NOMO-1 (cell line): ENCODE data around the gene DMRTC1.
"Not testable (repeated sequence)": the region's sequence is repeated elsewhere in the genome, so short reads cannot be mapped to it uniquely, and the experiment has no call there.

Experiments used
- DNase-seq, 2 experiments: peaks; one replicate each; lab custom pipeline; 2025; ENCODE audit not compliant: unreplicated experiment in 2 of 2; lab: John Stamatoyannopoulos, UW

Gene DMRTC1, protein sequence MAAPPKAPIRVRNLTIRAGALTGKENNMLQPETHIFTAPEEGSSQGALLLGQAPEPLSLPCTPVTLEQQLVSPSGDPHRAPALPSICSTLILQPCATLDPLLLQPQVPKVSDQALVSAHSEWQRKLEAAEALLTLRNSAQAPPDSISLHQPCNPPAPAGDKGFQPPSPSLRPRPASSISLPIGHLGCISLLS

DNA sequence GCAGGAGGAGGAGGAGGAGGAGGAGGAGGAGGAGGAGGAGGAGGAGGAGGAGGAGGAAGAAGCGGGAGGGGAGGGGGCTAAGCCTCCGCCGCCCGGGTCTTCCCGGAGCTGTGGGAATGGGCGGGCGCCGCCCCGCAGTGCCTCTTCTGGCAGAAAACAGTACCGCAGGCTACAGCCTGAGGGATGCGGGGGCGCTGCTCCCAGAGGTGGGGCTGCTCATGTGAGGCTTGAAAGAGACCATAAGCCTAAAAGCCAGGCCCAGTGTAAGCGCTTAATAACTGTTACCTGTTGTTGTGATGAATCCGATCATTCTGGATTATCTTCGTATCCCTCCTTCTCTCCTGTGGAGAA lies at the start of gene DMRTC1:
DMRTC1 (minus strand) TSS at position 19 of the 351 bp plus-strand sequence. CDS start 68,143 bp downstream, outside the sequence.
- DNase-seq = not testable (repeated sequence)

DNA sequence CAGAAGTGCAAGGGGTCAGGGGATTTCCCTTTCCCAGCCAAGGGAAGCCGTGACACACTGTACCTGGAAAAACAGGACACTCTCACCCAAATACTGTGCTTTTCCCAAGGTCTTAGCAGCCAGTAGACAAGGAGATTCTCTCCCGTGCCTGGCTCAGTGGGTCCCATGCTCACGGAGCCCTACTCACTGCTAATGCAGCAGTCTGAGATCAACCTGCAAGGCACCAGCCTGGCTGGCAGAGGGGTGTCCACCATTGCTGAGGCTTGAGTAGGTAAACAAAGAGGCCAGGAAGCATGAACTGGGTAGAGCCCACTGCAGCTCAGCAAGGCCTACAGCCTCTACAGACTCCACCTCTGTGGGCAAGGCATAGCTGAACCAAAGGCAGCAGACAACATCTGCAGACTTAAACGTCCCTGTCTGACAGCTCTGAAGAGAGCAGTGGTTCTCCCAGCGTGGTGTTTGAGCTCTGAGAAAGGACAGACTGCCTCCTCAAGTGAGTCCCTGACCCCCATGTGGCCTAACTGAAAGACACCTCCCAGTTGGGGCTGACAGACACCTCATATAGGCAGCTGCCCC lies 37.3 kb upstream of the DMRTC1 start:
- DNase-seq = not testable (repeated sequence)

DNA sequence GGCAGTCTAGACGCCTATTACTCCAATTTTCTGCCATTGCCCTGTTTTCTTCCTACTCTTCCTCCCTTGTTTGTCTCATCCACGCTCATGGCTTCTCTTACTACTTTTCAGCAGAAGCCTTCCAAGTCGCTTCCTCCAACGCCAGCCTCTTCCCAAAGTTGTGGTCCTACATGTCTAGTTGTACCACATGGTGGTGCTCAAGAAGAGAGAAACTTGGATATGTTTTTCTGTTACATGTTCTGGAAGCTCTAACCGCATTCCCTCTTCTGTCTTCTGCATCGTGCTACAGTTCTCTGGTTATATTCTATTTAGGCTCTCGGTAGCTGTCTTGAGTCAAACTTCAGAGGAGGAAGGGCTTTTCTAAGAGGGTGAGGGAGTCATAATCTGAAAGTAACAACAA lies 31.2 kb upstream of the DMRTC1 start:
- not testable (repeated sequence) for DNase-seq

DNA sequence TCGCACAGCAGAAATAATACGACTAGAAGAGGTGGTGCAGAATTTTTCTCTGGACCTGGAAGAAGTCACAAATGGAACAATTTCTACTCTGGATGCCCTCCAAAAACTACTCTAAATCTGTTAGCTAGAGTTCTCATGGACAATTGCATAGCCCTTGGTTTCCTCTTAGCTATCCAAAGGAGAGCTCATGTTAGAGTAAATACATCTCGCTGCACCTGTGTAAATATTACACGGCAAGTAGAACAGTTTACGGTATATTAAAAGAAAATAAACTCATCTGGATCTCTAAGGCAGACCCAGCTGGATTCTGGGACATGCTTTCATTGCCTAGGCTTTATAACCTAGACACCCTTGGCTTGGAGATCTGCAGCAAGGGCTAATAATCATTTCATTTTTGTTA lies 28.2 kb upstream of the DMRTC1 start:
- DNase-seq = not testable (repeated sequence)

DNA sequence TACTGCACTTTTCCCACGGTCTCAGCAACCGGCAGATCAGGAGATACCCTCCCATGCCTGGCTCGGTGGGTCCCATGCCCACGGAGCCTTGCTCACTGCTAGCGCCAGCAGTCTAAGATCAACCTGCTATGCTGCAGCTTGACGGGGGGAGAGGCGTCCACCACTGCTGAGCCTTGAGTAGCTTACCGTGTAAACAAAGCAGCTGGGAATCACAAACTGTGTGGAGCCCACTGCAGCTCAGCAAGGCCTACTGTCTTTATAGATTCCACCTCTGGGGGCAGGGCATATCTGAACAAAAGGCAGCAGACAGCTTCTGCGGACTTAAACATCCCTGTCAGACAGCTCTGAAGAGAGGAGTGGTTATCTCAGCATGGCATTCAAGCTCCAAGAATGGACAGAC lies 16.3 kb upstream of the DMRTC1 start:
- not testable (repeated sequence) for DNase-seq

DNA sequence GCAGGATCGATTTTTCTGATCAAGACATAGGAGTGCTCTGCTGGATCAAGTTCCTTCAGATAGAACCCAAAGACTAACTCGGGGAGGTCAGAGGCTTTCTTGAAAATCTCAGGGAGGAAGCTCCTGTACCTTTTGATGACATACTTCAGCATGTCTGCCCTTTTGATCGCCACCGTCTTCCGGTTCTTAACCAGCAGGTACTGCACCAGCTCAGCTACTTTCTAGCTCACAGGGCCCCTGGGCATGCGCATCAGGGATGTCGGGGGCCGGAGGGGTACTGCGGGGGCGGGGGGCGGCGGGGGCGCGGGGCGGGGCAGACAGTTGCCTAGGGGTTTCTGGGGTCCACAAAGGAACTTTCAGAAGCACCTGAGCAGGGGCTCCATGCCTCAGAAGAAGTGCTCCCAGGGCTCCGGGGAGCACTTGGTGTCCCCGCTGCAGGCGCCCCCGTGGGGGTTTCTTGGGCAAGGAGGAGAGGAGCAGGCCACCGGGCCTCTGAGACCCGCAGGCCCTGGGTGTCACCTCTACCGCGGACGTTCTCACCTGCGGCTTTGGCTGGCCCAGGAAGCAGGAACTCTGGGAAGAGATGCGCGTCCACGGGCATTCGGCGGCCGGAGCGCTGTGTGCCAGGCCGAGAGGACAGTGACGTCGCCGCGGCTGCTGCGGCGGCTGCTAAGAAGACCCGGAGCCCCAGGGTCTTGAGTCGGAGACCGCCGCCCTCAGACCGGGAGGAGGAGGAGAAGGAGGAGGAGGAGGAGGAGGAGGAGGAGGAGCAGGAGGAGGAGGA lies 410 bp downstream of the DMRTC1 start:
- not testable (repeated sequence) for DNase-seq

DNA sequence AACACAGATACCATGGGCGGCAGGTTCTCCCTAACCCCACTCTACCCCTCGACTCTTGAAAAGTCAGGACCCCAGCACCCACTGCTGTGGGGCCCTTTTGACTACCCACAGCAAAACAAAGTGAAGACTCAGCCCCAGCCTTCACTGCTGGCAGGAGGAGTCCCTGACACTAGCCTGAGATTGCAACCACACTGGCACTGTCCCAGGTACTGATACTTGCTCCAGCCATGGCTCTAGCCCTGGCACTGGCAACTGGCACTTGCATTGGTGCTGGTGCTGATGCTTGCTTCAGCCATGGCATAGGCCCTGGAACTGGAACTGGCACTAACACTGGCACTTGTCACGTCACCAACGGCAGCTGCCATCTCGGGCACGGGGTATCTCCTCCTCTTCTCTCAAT lies 1.4 kb downstream of the DMRTC1 start:
- not testable (repeated sequence) for DNase-seq

DNA sequence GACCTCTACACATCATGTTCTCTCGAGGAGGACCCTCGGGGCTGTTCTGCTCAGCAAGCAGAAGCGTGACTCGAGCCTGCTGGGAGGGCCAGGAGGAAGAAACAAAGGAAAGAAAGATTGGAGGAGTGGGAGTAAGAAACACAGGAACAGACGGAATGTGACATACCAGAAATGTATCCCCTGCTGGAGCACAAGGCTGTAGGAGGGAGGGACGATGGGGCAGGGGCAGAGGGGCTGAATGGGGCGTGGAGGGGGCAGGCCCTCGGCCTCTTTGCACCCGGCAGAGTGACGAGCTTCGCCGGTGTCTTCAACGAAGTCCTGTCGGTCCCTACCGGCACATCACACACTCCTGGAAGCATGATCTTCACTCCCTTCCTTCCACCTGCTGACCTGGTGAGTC lies 5.7 kb downstream of the DMRTC1 start, which contains the start of gene FAM236A:
FAM236A (plus strand) TSS at position 301 of the 400 bp plus-strand sequence; CDS start at position 358, 57 bp downstream.
- DNase-seq = not testable (repeated sequence)

DNA sequence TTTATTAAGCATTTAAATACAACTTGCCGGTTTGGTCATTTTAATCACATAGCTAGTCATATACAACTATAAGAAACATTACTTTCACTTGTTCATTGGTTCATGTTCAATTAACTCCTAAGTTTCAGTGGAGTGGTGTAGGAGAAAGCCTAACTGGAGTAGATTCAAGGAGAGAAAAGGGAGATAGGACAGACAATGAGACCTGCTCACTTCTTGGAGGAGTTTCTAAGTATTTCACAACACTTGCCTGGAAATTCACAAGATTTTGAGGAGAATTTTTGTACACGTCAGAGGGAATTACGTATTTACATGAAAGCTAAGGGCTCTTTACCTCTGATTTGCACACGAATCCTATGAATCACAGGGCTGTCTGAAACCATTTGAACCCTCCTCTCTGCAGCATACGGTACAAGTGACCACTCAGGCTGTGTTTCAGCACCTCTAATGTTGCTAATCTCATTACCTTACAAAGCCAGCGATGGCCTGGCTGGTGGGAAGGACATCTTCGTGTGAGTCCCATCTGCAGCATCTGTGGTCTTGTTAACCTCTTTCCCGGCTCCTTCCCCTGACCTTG lies 6.7 kb downstream of the DMRTC1 start:
- DNase-seq = not testable (repeated sequence)

DNA sequence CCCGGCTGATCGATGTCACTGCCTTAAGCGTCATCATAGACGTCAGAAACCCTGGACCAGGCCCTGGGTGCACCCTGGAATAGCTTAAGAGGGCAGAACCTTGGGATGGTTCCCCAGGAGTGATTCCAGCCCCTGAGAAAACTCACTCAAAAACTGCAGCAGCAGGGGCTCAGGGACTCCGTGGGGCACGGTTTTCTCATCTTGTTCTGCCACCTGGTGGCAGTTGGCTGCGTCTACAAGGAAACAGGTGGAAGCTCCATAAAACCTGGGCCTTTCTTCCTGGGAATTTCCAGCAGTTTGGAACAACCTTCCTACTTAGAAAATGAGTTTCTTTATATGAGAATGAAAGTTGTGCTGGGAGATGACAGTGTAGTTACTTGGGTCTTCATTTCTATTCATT lies 7.2 kb downstream of the DMRTC1 start:
- DNase-seq = not testable (repeated sequence)

DNA sequence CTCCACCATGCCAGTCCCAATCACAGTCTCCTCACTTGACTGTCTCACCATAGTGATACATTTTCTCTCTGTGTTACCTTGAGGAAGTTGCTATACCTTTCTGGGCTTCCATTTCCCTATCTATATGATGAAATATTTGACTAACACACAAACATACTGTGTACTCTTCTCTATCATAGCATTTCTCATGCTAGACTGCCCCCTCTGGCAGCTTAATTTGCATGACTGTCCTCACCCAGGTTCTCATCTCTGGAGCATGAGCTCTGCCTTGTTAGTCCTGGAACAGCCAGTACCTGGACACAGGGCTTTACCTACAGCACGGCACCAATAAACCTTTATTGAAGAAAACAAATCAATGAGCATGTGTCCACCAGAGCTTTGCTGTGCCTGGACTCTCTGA lies 11.4 kb downstream of the DMRTC1 start:
- DNase-seq = not testable (repeated sequence)

DNA sequence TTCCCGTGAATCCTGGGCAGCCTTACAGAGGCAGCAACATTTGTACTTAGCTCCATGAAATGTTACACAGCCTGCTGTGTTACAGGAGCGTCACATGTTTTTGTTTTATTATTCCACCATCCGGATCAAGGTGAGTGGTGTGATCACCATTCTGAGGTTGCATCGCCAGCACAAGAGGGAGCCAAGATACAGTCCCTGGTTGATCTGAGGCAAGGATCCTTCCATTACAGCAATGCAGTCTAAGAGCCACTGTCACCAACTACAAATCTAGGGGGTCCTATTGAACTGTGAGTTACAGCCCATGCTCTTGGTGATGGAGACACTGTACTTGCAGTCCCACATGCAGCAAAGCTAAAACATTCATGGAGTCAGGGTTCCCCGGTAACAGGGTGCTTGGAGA lies 27.5 kb downstream of the DMRTC1 start:
- DNase-seq = not testable (repeated sequence)

DNA sequence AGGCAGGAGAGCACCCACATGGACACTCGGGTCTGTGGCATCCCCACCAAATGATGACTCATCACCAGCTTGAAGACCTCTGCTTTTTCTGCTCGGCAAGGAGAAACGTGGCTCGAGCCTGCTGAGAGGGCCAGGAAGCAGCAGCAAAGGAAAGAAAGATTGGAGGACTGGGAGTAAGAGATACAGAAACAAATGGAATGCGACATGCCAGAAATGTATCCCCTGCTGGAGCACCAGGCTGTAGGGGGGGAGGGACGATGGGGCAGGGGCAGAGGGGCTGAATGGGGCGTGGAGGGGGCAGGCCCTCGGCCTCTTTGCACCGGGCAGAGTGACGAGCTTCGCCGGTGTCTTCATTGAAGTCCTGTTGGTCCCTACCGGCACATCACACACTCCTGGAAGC lies 31.3 kb downstream of the DMRTC1 start, which contains the start of gene FAM236C:
FAM236C (plus strand) TSS at position 301 of the 400 bp plus-strand sequence. CDS start 100 bp downstream, outside the sequence.
- DNase-seq = not testable (repeated sequence)

DNA sequence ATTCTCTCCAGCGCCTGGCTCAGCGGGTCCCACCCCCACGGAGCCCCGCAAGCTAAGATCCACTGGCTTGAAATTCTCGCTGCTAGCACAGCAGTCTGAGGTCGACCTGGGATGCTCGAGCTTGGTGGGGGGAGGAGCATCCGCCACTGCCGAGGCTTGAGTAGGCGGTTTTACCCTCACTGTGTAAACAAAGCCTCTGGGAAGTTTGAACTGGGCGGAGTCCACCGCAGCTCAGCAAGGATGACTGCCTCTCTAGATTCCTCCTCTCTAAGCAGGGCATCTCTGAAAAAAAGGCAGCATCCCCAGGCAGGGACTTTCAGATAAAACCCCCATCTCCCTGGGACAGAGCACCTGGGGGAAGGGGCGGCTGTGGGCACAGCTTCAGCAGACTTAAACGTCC lies 53.9 kb downstream of the DMRTC1 start:
- DNase-seq = not testable (repeated sequence)

DNA sequence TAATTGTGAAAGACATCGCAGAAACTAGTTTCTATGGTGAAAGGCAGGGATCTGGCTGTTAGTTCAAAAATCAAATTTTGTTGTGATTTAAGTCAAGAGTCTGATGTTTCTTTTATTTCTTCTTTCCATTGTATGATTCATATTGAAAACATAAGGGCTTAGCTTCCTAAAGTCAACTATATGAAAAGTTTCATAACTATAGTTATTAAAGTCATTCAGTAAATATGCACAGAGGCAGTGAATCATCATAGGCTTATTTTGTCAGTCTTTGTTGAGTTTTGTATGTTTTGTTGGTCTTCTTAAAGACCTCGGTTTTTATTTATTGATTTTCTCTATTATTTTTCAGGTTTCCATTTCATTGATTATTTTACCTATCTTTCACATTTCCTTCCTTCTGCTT lies 60.7 kb downstream of the DMRTC1 start:
- DNase-seq = not testable (repeated sequence)

DNA sequence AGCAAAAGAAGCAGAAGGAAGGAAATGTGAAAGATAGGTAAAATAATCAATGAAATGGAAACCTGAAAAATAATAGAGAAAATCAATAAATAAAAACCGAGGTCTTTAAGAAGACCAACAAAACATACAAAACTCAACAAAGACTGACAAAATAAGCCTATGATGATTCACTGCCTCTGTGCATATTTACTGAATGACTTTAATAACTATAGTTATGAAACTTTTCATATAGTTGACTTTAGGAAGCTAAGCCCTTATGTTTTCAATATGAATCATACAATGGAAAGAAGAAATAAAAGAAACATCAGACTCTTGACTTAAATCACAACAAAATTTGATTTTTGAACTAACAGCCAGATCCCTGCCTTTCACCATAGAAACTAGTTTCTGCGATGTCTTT lies 106.1 kb downstream of the DMRTC1 start:
- not testable (repeated sequence) for DNase-seq

DNA sequence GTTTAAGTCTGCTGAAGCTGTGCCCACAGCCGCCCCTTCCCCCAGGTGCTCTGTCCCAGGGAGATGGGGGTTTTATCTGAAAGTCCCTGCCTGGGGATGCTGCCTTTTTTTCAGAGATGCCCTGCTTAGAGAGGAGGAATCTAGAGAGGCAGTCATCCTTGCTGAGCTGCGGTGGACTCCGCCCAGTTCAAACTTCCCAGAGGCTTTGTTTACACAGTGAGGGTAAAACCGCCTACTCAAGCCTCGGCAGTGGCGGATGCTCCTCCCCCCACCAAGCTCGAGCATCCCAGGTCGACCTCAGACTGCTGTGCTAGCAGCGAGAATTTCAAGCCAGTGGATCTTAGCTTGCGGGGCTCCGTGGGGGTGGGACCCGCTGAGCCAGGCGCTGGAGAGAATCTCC lies 112.9 kb downstream of the DMRTC1 start:
- DNase-seq = not testable (repeated sequence)
